ENCODE data around the gene TLE3.

DNA sequence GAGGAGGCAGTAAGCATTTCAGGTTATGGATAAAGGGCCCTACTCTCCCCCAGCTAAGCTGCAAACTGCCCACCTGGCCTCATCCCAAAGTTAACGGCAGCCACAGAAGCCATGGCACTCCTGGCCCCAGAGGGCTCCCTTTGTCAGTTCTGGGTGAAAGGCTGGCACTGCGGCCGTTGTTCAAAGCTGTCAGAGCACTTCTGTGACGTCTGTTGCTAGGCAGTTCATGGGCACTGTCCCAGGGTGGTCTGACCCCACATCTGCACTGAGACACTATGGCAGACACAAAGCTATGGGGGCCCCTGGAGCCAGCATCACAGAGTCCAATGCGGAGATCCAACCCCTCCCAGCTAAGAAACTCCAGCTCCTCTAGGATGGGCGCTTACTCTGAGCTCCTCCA, 30.0 kb downstream of the TLE3 start:
- TF ChIP-seq, protein P1, sequence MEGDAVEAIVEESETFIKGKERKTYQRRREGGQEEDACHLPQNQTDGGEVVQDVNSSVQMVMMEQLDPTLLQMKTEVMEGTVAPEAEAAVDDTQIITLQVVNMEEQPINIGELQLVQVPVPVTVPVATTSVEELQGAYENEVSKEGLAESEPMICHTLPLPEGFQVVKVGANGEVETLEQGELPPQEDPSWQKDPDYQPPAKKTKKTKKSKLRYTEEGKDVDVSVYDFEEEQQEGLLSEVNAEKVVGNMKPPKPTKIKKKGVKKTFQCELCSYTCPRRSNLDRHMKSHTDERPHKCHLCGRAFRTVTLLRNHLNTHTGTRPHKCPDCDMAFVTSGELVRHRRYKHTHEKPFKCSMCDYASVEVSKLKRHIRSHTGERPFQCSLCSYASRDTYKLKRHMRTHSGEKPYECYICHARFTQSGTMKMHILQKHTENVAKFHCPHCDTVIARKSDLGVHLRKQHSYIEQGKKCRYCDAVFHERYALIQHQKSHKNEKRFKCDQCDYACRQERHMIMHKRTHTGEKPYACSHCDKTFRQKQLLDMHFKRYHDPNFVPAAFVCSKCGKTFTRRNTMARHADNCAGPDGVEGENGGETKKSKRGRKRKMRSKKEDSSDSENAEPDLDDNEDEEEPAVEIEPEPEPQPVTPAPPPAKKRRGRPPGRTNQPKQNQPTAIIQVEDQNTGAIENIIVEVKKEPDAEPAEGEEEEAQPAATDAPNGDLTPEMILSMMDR (IDR thresholded peaks at IDR 0.05; ENCODE audit: borderline replicate concordance, extremely low read depth, low read length, poor library complexity, severe bottlenecking): no peak
- TF ChIP-seq EZH2 (IDR thresholded peaks at IDR 0.05; ENCODE audit: borderline replicate concordance, low read depth, low read length, severe bottlenecking): no peak

Data from DND-41 (cell line).